Thoracic aorta (tissue), 2 donors: ENCODE results near the gene NOL11. TPM values are rescaled to one million over a fixed set of nuclear protein-coding genes. Genes with fewer than 3 reads are reported as not detected.

ENCODE experiments used
- ATAC-seq: fragments of 150-250 bp; one replicate; pipeline ENCODE4 v1.8.0; 2017; ENCODE audit warnings: low read depth; ENCODE audit not compliant: insufficient number of reproducible peaks, low FRiP score
- DNase-seq: peaks from one replicate; pipeline ENCODE4 v3.0.0-alpha.2; 2020; ENCODE audit warnings: low spot score
- H3K27ac ChIP-seq, 2 donors: fragments of 200-600 bp; sonication (generic); 1 replicate in 1 of 2; 2 replicates in 1 of 2; pipeline ENCODE4 v1.5.1; 2016; ENCODE audit warnings: mild to moderate bottlenecking in 2 of 2, moderate library complexity in 2 of 2
- H3K27me3 ChIP-seq: fragments of 200-600 bp; sonication (generic); replicated peaks from 2 replicates; pipeline ENCODE4 v1.6.0; 2016; ENCODE audit warnings: mild to moderate bottlenecking; ENCODE audit not compliant: insufficient read depth
- H3K36me3 ChIP-seq: fragments of 200-600 bp; sonication (generic); one replicate; pipeline ENCODE4 v1.5.1; 2016
- H3K4me1 ChIP-seq, 2 donors: fragments of 200-600 bp; sonication (generic); 1 replicate in 1 of 2; 2 replicates in 1 of 2; pipeline versions ENCODE4 v1.5.1 to v1.6.0; 2016; ENCODE audit warnings: low read depth in 2 of 2, mild to moderate bottlenecking in 1 of 2; ENCODE audit not compliant: control insufficient read depth in 1 of 2
- H3K4me3 ChIP-seq: fragments of 200-600 bp; sonication (generic); 2 replicates; pipeline ENCODE4 v1.5.1; 2016; ENCODE audit warnings: mild to moderate bottlenecking
- H3K9me3 ChIP-seq: fragments of 200-600 bp; sonication (generic); 2 replicates; pipeline ENCODE4 v1.5.1; 2016
- total RNA-seq, 2 donors: library from RNA; depleted of rRNA; stranded (reverse); fragments of >200 nt; gene quantifications; one replicate each; pipeline versions ENCODE4 v1.1.0 to v1.2.3, GENCODE V29; 2016
- TF ChIP-seq, protein P1 (sequence below): fragments of 200-600 bp; sonication (generic); IDR thresholded peaks from one replicate; pipeline ENCODE4 v1.5.1; 2019; ENCODE audit warnings: antibody characterized with exemption

The NOL11 gene
- total RNA-seq, result 10 to 100 TPM; 12.2 to 22.2 TPM

DNA sequence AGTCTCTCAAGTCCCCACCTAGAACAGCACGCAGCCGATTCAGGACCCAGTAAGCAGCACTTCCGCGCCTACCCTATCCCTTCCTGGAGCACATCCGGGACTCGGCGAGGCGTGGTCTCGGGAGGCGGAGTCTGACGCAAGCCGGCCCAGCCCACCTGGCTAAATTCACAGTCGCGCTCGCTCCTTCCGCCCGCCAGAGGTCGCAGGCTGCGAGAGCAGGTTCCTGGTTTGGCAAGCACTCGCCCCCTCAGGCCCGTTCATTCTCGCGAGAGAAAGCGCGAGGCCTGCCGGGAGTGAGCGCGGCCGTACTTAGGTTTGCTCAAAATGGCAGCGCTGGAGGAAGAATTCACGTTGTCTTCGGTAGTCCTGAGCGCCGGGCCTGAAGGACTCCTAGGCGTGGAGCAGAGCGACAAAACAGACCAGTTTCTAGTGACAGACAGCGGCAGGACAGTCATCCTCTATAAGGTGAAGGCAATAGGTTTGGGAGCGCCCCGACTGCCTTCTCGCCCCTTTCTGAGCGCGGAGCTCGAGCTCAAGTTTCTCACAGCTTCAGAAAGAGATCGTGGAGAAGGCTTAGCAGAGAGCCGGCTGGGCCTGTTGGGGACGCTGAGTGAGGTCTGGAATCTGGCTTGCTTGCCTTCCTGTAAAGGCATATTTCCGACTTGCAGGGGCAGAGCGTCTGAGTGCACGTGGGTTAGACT lies at the start of gene NOL11:
NOL11 (plus strand) TSS at position 313 of the 701 bp plus-strand sequence; CDS start at position 325, 12 bp downstream.
- peaks cover 11 to 14% of the 10 kb centered on the region in 2 donors for H3K4me1 ChIP-seq
- no peaks in the 10 kb centered on the region for H3K9me3 ChIP-seq
- TF ChIP-seq, protein P1, sequence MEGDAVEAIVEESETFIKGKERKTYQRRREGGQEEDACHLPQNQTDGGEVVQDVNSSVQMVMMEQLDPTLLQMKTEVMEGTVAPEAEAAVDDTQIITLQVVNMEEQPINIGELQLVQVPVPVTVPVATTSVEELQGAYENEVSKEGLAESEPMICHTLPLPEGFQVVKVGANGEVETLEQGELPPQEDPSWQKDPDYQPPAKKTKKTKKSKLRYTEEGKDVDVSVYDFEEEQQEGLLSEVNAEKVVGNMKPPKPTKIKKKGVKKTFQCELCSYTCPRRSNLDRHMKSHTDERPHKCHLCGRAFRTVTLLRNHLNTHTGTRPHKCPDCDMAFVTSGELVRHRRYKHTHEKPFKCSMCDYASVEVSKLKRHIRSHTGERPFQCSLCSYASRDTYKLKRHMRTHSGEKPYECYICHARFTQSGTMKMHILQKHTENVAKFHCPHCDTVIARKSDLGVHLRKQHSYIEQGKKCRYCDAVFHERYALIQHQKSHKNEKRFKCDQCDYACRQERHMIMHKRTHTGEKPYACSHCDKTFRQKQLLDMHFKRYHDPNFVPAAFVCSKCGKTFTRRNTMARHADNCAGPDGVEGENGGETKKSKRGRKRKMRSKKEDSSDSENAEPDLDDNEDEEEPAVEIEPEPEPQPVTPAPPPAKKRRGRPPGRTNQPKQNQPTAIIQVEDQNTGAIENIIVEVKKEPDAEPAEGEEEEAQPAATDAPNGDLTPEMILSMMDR, result peak; percentile 86
- ATAC-seq, result peak; percentile 98
- no peaks in the 10 kb centered on the region for H3K27me3 ChIP-seq
- H3K4me3 ChIP-seq, result peak within 1 kb of the TSS; percentile 88
- peak; percentile 94 for DNase-seq
- H3K36me3 ChIP-seq, result peaks cover 11% of the 10 kb centered on the region
- H3K27ac ChIP-seq, result peak within 1 kb of the TSS; percentile 73 to 87

DNA sequence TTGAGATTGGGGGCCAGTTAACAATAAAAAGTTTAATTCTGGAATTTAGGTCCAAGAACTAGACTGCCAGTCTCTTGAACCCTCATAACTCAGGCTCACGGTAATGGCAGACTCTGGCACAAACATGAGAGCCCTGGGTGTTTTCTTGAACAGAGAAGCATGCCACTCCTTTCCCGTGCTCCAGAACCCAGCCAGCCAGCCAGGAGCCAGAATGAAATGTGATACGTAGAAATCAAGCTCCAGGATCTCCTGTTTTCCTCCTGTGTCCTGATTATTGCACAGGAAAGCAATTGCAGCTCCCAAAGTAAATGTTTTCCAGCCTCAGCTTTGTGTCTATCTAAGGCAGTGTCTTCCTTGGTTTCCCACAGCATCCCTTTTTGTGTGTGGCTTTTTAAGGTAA lies 46.2 kb upstream of the NOL11 start:
- H3K36me3 ChIP-seq, result no peaks in the 10 kb centered on the region
- no peak overlapping the region for H3K4me3 ChIP-seq
- peak overlapping the region; percentile 4 to 5 for H3K27ac ChIP-seq
- ATAC-seq (no peak), DNase-seq (no peak)
- no peaks in the 10 kb centered on the region for H3K9me3 ChIP-seq
- TF ChIP-seq, protein P1, result no peak
- H3K27me3 ChIP-seq, result no peaks in the 10 kb centered on the region
- peaks cover 0 to 14% of the 10 kb centered on the region in 2 donors for H3K4me1 ChIP-seq

DNA sequence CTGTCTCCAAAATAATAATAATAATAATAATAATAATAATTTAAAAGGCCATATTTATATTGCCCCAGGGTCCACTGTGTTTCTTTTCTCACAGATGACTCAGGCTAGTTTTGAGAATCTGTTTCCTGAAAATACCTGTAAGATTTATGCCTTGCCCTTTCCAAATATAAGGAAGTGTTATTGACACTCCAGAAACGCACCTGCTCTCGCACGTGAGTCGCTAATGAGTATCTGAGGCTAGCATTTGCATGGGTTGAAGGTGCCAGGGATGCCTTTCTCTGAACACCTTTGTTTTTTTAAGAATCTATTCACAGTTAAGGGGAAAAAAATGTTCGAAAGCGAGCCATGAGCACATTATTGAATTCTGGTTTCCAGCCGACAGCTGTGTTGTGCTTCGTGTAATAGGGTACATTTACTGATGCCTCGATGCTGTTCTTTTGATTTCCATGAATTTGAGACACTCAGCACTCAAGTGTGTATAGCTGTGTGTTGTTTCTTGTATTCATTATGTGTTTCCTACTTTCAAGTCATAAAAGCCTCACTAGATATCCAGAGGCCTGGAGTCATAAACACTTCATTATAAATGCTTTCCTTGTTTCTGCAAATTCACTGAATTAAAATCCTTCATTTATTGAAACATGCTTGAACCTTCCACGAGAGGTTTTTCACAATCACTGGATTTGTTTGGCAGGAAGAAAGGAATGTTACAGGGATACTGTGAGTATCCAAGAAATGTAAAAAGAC lies 45.0 kb upstream of the NOL11 start:
- Histone ChIP-seq H3K27ac (no peak overlapping the region), H3K4me1 (peaks cover 0 to 14% of the 10 kb centered on the region in 2 donors), H3K9me3 (no peaks in the 10 kb centered on the region), H3K27me3 (no peaks in the 10 kb centered on the region), H3K36me3 (no peaks in the 10 kb centered on the region), H3K4me3 (no peak overlapping the region)
- TF ChIP-seq, protein P1, result no peak
- DNase-seq (no peak), ATAC-seq (no peak)

DNA sequence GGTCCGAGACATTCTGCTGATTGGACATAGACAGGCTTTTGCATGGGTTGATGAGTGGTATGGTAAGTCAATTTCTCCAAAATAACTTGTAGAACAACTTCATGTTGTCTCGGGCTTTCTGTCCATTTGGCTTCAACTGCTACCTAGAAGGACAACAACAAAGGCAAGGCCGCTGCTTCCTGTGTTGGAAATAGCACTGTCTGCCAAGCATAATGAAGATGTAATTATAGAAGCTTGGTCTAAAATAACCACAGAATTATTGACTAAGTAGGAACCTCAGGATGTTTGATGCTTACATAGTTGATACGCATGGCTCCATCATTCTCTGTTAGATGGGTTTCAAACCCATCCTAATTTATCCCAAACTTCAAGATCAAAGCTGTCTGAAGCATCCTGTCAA lies 42.3 kb upstream of the NOL11 start:
- no peak overlapping the region for H3K27ac ChIP-seq
- no peak overlapping the region for H3K4me3 ChIP-seq
- no peaks in the 10 kb centered on the region for H3K9me3 ChIP-seq
- TF ChIP-seq, protein P1, result no peak
- H3K4me1 ChIP-seq, result peaks cover 0 to 14% of the 10 kb centered on the region in 2 donors
- DNase-seq (no peak), ATAC-seq (no peak)
- no peaks in the 10 kb centered on the region for H3K36me3 ChIP-seq
- no peaks in the 10 kb centered on the region for H3K27me3 ChIP-seq

DNA sequence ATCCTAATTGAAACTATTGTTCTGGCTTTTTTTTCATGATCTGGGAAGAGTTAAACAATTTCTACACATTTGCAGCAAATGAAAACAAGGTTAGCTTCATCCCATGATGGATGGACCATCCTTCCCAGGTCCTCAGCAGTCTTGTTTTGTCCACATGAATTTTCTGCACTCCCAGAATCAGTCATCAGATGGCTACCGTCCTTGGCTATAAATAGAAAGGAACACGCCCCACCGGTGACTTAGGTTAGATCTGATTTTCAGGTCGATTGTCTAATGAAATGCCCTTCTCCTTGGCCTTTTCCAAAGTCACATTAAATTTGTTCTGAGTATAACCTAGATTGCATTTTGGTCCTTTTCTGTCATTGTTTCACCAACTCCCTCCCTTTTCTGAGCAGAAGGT lies 41.4 kb upstream of the NOL11 start:
- ATAC-seq (no peak), DNase-seq (no peak)
- H3K9me3 ChIP-seq, result no peaks in the 10 kb centered on the region
- H3K4me1 ChIP-seq, result peaks cover 0 to 7% of the 10 kb centered on the region in 2 donors
- H3K36me3 ChIP-seq, result no peaks in the 10 kb centered on the region
- H3K27ac ChIP-seq, result no peak overlapping the region
- TF ChIP-seq, protein P1, result no peak
- no peaks in the 10 kb centered on the region for H3K27me3 ChIP-seq
- no peak overlapping the region for H3K4me3 ChIP-seq
